PC-3 (cell line): ENCODE results near the gene POU3F3.

Experiments used
- EZH2 ChIP-seq: fragments of 300-600 bp; sonication (generic); IDR thresholded peaks from one replicate; pipeline ENCODE4 v1.6.1; 2017; ENCODE audit warnings: antibody characterized with exemption, mild to moderate bottlenecking, low read length; ENCODE audit not compliant: unreplicated experiment
- EZH2phosphoT487 ChIP-seq: fragments of 300-600 bp; sonication (generic); IDR thresholded peaks from 2 replicates; pipeline ENCODE4 v1.6.1; 2018; ENCODE audit warnings: mild to moderate bottlenecking, antibody characterized with exemption, low read length, borderline replicate concordance

- TF ChIP-seq EZH2phosphoT487 (no peak), EZH2 (no peak)
Measured at GRCh38 chr2:104853534-104854497, at the start of gene POU3F3.
